ENCODE measurements around the gene WDR36.

GRCh38 chr5:111072949-111073682 lies 19.0 kb upstream of the WDR36 start:
- no peak for TF ChIP-seq EP300 (IDR thresholded peaks at IDR 0.05)
- TF ChIP-seq CTCF (IDR thresholded peaks at IDR 0.05), result no peak
- no peak for TF ChIP-seq POLR2AphosphoS5 (IDR thresholded peaks at IDR 0.05)
- TF ChIP-seq POLR2A (IDR thresholded peaks at IDR 0.05), result no peak

All from sigmoid colon (tissue), 4 donors.